ENCODE data around the gene ENTPD8. TPM values are rescaled to one million over a fixed set of nuclear protein-coding genes. Genes with fewer than 3 reads are reported as not detected.

ENTPD8 gene
- total RNA-seq, 2 experiments from 2014 or later, result not detected

- ChIA-PET CTCF (no interaction called here), POLR2A (no interaction called here)
- no peaks in the 10 kb centered on the region for H3K4me1 Mint-ChIP-seq (ENCODE audit: low read depth)
- no peak overlapping the region for H3K27ac Mint-ChIP-seq
- no peaks in the 10 kb centered on the region for H3K4me1 ChIP-seq (ENCODE audit: insufficient read depth, low read length)
- H3K9me3 Mint-ChIP-seq, result no peaks in the 10 kb centered on the region
- intact Hi-C loops (cut with DNase I, micrococcal nuclease), result no loop called here
- no peak overlapping the region for H3K4me3 ChIP-seq (ENCODE audit: low read length)
- H3K4me3 Mint-ChIP-seq, result no peak overlapping the region
- peaks cover 0 to 5% of the 10 kb centered on the region in 2 experiments for H3K9me3 ChIP-seq (ENCODE audit: control insufficient read depth in 1 of 2, insufficient read depth in 1 of 2, low read length in 2 of 2)
- no peaks in the 10 kb centered on the region for H3K27me3 Mint-ChIP-seq
- no peak for DNase-seq
- H3K36me3 Mint-ChIP-seq (ENCODE audit: low read depth), result peaks cover 8% of the 10 kb centered on the region
- H3K36me3 ChIP-seq (ENCODE audit: insufficient read depth, low read length), result peaks cover 3% of the 10 kb centered on the region
- no peaks in the 10 kb centered on the region for H3K27me3 ChIP-seq (ENCODE audit: control insufficient read depth in 1 of 2, insufficient read depth in 2 of 2, low read length in 2 of 2)
- no peak for TF ChIP-seq CTCF (IDR thresholded peaks at IDR 0.05)
- ATAC-seq (ENCODE audit: poor library complexity), result no peak
- H3K27ac ChIP-seq (ENCODE audit: low read depth in 1 of 2, low read length in 2 of 2), result no peak overlapping the region
Observed at GRCh38 chr9:137398561-137399468, 42.3 kb downstream of the ENTPD8 start.

- no peaks in the 10 kb centered on the region for H3K9me3 Mint-ChIP-seq
- intact Hi-C loops (cut with DNase I, micrococcal nuclease), result no loop called here
- Histone ChIP-seq H3K27me3 (ENCODE audit: control insufficient read depth in 1 of 2, insufficient read depth in 2 of 2, low read length in 2 of 2) (no peaks in the 10 kb centered on the region), H3K4me3 (ENCODE audit: low read length) (no peak overlapping the region), H3K36me3 (ENCODE audit: insufficient read depth, low read length) (peaks cover 3% of the 10 kb centered on the region), H3K9me3 (ENCODE audit: control insufficient read depth in 1 of 2, insufficient read depth in 1 of 2, low read length in 2 of 2) (peaks cover 0 to 5% of the 10 kb centered on the region in 2 experiments), H3K27ac (ENCODE audit: low read depth in 1 of 2, low read length in 2 of 2) (no peak overlapping the region), H3K4me1 (ENCODE audit: insufficient read depth, low read length) (no peaks in the 10 kb centered on the region)
- H3K27me3 Mint-ChIP-seq, result no peaks in the 10 kb centered on the region
- no peak overlapping the region for H3K27ac Mint-ChIP-seq
- no peaks in the 10 kb centered on the region for H3K4me1 Mint-ChIP-seq (ENCODE audit: low read depth)
- ATAC-seq (ENCODE audit: poor library complexity) (no peak), DNase-seq (no peak)
- TF ChIP-seq CTCF (IDR thresholded peaks at IDR 0.05), result no peak
- H3K36me3 Mint-ChIP-seq (ENCODE audit: low read depth), result peaks cover 8% of the 10 kb centered on the region
- POLR2A ChIA-PET, result interaction anchor here (0.7 kb wide), 2 partner anchors 15 to 41 kb away, joined by 3 to 4 read pairs; no protein-coding TSS in a partner anchor
- CTCF ChIA-PET, result no interaction called here
- H3K4me3 Mint-ChIP-seq, result no peak overlapping the region
Observed at GRCh38 chr9:137397675-137398423, 43.3 kb downstream of the ENTPD8 start.

DNA sequence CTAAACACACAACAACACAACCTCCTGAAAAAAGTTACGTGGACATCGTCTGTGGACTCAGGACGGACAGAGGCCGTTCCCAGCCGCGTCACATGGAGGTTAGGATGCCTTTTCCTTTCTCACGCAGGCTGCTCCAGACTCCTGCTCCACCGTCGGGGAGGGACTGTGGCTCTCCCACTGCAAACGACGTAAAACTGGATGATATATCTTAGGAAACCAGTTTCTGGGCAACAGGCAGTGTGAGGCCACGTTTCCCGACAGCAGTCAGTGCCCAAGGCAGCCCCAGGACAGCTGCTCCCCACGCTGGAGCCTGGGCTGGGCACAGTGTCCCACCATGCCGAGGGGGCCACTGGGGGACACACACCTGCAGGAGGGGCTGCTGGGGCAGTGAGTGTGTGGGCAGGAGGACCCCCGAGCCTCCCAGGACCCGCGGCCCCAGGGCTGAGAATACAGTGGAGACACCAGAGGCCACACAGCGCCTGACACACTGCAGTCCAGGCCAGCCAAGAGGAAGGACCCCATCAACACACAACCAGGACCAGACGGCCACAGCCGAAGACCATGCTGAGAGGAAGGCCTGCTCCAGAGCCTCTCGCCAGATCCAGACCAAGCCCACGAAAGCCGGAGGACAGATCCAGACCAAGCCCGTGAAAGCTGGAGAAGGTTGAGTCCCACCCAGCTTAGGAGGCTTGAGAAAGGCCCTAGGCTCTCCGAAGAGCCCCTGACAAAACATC is 44.4 kb downstream of the ENTPD8 start:
- peaks cover 0 to 5% of the 10 kb centered on the region in 2 experiments for H3K9me3 ChIP-seq (ENCODE audit: control insufficient read depth in 1 of 2, insufficient read depth in 1 of 2, low read length in 2 of 2)
- ChIA-PET CTCF (no interaction called here), POLR2A (no interaction called here)
- Mint-ChIP-seq H3K9me3 (no peaks in the 10 kb centered on the region), H3K4me3 (no peak overlapping the region), H3K4me1 (ENCODE audit: low read depth) (no peaks in the 10 kb centered on the region), H3K36me3 (ENCODE audit: low read depth) (no peaks in the 10 kb centered on the region), H3K27me3 (no peaks in the 10 kb centered on the region), H3K27ac (no peak overlapping the region)
- TF ChIP-seq CTCF (IDR thresholded peaks at IDR 0.05), result no peak
- H3K27me3 ChIP-seq (ENCODE audit: control insufficient read depth in 1 of 2, insufficient read depth in 2 of 2, low read length in 2 of 2), result no peaks in the 10 kb centered on the region
- intact Hi-C loops (cut with DNase I, micrococcal nuclease), result no loop called here
- DNase-seq (no peak), ATAC-seq (ENCODE audit: poor library complexity) (no peak)
- no peak overlapping the region for H3K27ac ChIP-seq (ENCODE audit: low read depth in 1 of 2, low read length in 2 of 2)
- H3K4me3 ChIP-seq (ENCODE audit: low read length), result no peak overlapping the region
- H3K4me1 ChIP-seq (ENCODE audit: insufficient read depth, low read length), result no peaks in the 10 kb centered on the region
- peaks cover 4% of the 10 kb centered on the region for H3K36me3 ChIP-seq (ENCODE audit: insufficient read depth, low read length)

Measured in CD4-positive, alpha-beta T cell (primary cell).